HCT116 (cell line): ENCODE results near the gene ADCY10. TPM values are rescaled to one million over a fixed set of nuclear protein-coding genes. Genes with fewer than 3 reads are reported as not detected.

ENCODE experiments used
- ATAC-seq: fragments of 200-7000 bp; cut with Tn5 transposase; 2 replicates; pipeline ENCODE4 v1.9.1; 2020; ENCODE audit warnings: mild to moderate bottlenecking, moderate library complexity
- BruUV-seq: library from RNA; stranded (reverse); fragments of 400-500 nt; replicated peaks from 2 replicates; lab custom pipeline; 2021; lab: Mats Ljungman, UMichigan
- CTCF ChIA-PET: fragments of 300-600 bp; sonication (Branson Sonifier 250); formaldehyde crosslinking; loops from one replicate; lab custom pipeline; 2021; ENCODE audit warnings: antibody characterized with exemption; lab: Charles Lee
- POLR2A ChIA-PET: fragments of 300-600, 350-600 bp; sonication (Branson Sonifier 250); formaldehyde crosslinking; loops from one replicate; lab custom pipeline; 2021; ENCODE audit warnings: antibody characterized with exemption; lab: Charles Lee
- RAD21 ChIA-PET, 2 experiments: fragments of 300-600 bp; sonication (Branson Sonifier 250); formaldehyde crosslinking; loops; one replicate each; lab custom pipeline; 2023; ENCODE audit warnings: low total read pairs in 2 of 2; ENCODE audit not compliant: uncharacterized antibody in 2 of 2, unreplicated experiment in 2 of 2, low non-redundant PET in 1 of 2; lab: Charles Lee
- DNase-seq: peaks from one replicate; pipeline ENCODE4 v3.0.0-alpha.2; 2010; ENCODE audit warnings: low read depth, low spot score
- H2AFZ ChIP-seq: fragments of 200-600 bp; shearing (Covaris generic), sonication (generic); 2 replicates; pipeline ENCODE4 v1.6.1; 2017; ENCODE audit warnings: low read depth, mixed run types, mixed read lengths, antibody characterized with exemption, low read length; ENCODE audit not compliant: poor library complexity, severe bottlenecking
- H3K27ac ChIP-seq: 2 replicates; pipeline ENCODE4 v1.5.1; 2012; ENCODE audit warnings: low read depth, low read length
- H3K27me3 ChIP-seq: fragments of 200-600 bp; sonication (generic); 2 replicates; pipeline ENCODE4 v1.6.1; 2016; ENCODE audit warnings: mixed run types, low read length, mixed read lengths; ENCODE audit not compliant: insufficient read depth
- H3K36me3 ChIP-seq, 2 experiments: fragments of 200-500 bp in 1 of 2; fragments of 200-600 bp in 1 of 2; sonication (Bioruptor generic) in 1 of 2; sonication (generic) in 1 of 2; 2 replicates each; pipeline versions ENCODE4 v1.5.1 to v1.6.1; 2014 to 2016; ENCODE audit warnings: low read length in 2 of 2, inconsistent platforms in 1 of 2, mixed read lengths in 1 of 2, mixed run types in 1 of 2; ENCODE audit not compliant: insufficient read depth in 2 of 2, control insufficient read depth in 1 of 2
- H3K4me1 ChIP-seq, 2 experiments: fragments of 200-600 bp in 1 of 2; sonication (generic) in 1 of 2; 2 replicates each; pipeline versions ENCODE4 v1.5.1 to v1.6.1; 2012 to 2017; ENCODE audit warnings: low read length in 2 of 2, inconsistent platforms in 1 of 2, mild to moderate bottlenecking in 1 of 2, mixed read lengths in 1 of 2, mixed run types in 1 of 2, moderate library complexity in 1 of 2; ENCODE audit not compliant: insufficient read depth in 2 of 2, control insufficient read depth in 1 of 2
- H3K4me2 ChIP-seq: fragments of 200-600 bp; sonication (generic); 2 replicates; pipeline ENCODE4 v1.6.1; 2017; ENCODE audit warnings: mixed run types, low read length, mixed read lengths
- H3K4me3 ChIP-seq, 2 experiments: fragments of 200-600 bp in 1 of 2; sonication (generic) in 1 of 2; replicated peaks in 1 of 2; 2 replicates each; pipeline ENCODE4 v1.5.1; 2011 to 2016; ENCODE audit warnings: low read length in 2 of 2, control low read depth in 1 of 2, low read depth in 1 of 2, mild to moderate bottlenecking in 1 of 2, mixed read lengths in 1 of 2, mixed run types in 1 of 2
- H3K79me2 ChIP-seq: fragments of 200-600 bp; sonication (generic); 2 replicates; pipeline ENCODE4 v1.6.1; 2017; ENCODE audit warnings: mild to moderate bottlenecking, mixed run types, low read length, moderate library complexity, mixed read lengths; ENCODE audit not compliant: insufficient read depth
- H3K9ac ChIP-seq: fragments of 200-600 bp; sonication (generic); 2 replicates; pipeline ENCODE4 v1.6.1; 2016; ENCODE audit warnings: low read length, mixed read lengths
- H3K9me2 ChIP-seq: fragments of 200-600 bp; sonication (generic), shearing (Covaris generic); 2 replicates; pipeline ENCODE4 v1.6.1; 2017; ENCODE audit warnings: mixed run types, mild to moderate bottlenecking, moderate library complexity; ENCODE audit not compliant: insufficient read depth
- H3K9me3 ChIP-seq, 2 experiments: fragments of 200-500 bp in 1 of 2; fragments of 200-600 bp in 1 of 2; sonication (Bioruptor generic) in 1 of 2; sonication (generic) in 1 of 2; 2 replicates each; pipeline ENCODE4 v1.6.1; 2014 to 2017; ENCODE audit warnings: low read length in 2 of 2, mixed read lengths in 2 of 2, inconsistent platforms in 1 of 2, low read depth in 1 of 2, mild to moderate bottlenecking in 1 of 2, mixed run types in 1 of 2, moderate library complexity in 1 of 2; ENCODE audit not compliant: control insufficient read depth in 1 of 2, insufficient read depth in 1 of 2
- H4K20me1 ChIP-seq: fragments of 200-600 bp; sonication (generic), shearing (Covaris generic); 2 replicates; pipeline ENCODE4 v1.6.1; 2017; ENCODE audit warnings: mixed run types, mild to moderate bottlenecking, moderate library complexity; ENCODE audit not compliant: insufficient read depth
- CBX3 ChIP-seq: IDR thresholded peaks from 2 replicates; pipeline ENCODE4 v1.6.1; 2012; ENCODE audit warnings: low read depth
- CEBPB ChIP-seq: IDR thresholded peaks from 2 replicates; pipeline ENCODE4 v1.6.1; 2012; ENCODE audit warnings: low read depth
- EZH2 ChIP-seq: fragments of 200-600 bp; sonication (generic); IDR thresholded peaks from 2 replicates; pipeline ENCODE4 v1.6.1; 2017; ENCODE audit warnings: antibody characterized with exemption, mixed run types
- POLR2A ChIP-seq: IDR thresholded peaks from 2 replicates; pipeline ENCODE4 v1.7.0; 2011; ENCODE audit warnings: borderline replicate concordance; ENCODE audit not compliant: insufficient read depth, insufficient read length; ENCODE audit errors: extremely low read depth
- intact Hi-C: fragments of 100-400 bp; cut with micrococcal nuclease; formaldehyde crosslinking; loops from 2 replicates; pipeline ENCODE4 v1.10.0; 2022
- total RNA-seq: library from RNA; stranded (reverse); gene quantifications from one replicate; pipeline ENCODE4 v1.2.1, GENCODE V29; 2021; ENCODE audit not compliant: unreplicated experiment
- TF ChIP-seq, protein P1 (sequence below): IDR thresholded peaks from 2 replicates; pipeline ENCODE4 v1.6.1; 2012; ENCODE audit warnings: low read depth
- TF ChIP-seq, protein P2 (sequence below): IDR thresholded peaks from 2 replicates; pipeline ENCODE4 v1.6.1; 2011; ENCODE audit warnings: mild to moderate bottlenecking, low read length, moderate library complexity; ENCODE audit not compliant: insufficient replicate concordance; ENCODE audit errors: extremely low read depth
- TF ChIP-seq, protein P3 (sequence below): IDR thresholded peaks from 2 replicates; pipeline ENCODE4 v1.6.1; 2012

Gene ADCY10
- total RNA-seq, 1 experiment from 2014 or later: 0.30 TPM

DNA sequence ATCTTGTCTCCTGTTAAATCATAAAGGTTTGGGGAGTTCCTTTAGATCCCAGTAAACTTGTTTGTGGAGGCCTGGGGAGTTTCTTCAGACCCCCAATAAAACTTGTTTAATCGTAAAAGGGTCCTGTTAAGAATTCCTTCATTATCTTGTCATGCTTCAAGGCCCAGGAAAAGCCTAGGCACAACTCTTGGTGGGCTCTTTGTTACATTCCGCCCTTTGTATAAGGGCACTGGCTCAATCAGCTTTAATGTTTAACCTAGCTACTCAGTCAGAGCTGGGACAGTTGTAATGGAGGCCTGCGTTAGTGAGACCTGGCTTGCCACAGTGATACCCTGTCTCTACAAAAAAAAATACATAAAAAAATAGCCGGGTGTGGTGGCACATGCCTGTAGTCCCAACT lies 115.0 kb downstream of the ADCY10 start (continued):
- TF ChIP-seq, protein P1, sequence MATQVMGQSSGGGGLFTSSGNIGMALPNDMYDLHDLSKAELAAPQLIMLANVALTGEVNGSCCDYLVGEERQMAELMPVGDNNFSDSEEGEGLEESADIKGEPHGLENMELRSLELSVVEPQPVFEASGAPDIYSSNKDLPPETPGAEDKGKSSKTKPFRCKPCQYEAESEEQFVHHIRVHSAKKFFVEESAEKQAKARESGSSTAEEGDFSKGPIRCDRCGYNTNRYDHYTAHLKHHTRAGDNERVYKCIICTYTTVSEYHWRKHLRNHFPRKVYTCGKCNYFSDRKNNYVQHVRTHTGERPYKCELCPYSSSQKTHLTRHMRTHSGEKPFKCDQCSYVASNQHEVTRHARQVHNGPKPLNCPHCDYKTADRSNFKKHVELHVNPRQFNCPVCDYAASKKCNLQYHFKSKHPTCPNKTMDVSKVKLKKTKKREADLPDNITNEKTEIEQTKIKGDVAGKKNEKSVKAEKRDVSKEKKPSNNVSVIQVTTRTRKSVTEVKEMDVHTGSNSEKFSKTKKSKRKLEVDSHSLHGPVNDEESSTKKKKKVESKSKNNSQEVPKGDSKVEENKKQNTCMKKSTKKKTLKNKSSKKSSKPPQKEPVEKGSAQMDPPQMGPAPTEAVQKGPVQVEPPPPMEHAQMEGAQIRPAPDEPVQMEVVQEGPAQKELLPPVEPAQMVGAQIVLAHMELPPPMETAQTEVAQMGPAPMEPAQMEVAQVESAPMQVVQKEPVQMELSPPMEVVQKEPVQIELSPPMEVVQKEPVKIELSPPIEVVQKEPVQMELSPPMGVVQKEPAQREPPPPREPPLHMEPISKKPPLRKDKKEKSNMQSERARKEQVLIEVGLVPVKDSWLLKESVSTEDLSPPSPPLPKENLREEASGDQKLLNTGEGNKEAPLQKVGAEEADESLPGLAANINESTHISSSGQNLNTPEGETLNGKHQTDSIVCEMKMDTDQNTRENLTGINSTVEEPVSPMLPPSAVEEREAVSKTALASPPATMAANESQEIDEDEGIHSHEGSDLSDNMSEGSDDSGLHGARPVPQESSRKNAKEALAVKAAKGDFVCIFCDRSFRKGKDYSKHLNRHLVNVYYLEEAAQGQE: no peak
- TF ChIP-seq, protein P2, sequence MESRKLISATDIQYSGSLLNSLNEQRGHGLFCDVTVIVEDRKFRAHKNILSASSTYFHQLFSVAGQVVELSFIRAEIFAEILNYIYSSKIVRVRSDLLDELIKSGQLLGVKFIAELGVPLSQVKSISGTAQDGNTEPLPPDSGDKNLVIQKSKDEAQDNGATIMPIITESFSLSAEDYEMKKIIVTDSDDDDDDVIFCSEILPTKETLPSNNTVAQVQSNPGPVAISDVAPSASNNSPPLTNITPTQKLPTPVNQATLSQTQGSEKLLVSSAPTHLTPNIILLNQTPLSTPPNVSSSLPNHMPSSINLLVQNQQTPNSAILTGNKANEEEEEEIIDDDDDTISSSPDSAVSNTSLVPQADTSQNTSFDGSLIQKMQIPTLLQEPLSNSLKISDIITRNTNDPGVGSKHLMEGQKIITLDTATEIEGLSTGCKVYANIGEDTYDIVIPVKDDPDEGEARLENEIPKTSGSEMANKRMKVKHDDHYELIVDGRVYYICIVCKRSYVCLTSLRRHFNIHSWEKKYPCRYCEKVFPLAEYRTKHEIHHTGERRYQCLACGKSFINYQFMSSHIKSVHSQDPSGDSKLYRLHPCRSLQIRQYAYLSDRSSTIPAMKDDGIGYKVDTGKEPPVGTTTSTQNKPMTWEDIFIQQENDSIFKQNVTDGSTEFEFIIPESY: no peak
- TF ChIP-seq, protein P3, sequence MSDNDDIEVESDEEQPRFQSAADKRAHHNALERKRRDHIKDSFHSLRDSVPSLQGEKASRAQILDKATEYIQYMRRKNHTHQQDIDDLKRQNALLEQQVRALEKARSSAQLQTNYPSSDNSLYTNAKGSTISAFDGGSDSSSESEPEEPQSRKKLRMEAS: no peak
- no peak for TF ChIP-seq POLR2A
- no peak for TF ChIP-seq EZH2
- TF ChIP-seq, all 23 proteins: peak for 0

DNA sequence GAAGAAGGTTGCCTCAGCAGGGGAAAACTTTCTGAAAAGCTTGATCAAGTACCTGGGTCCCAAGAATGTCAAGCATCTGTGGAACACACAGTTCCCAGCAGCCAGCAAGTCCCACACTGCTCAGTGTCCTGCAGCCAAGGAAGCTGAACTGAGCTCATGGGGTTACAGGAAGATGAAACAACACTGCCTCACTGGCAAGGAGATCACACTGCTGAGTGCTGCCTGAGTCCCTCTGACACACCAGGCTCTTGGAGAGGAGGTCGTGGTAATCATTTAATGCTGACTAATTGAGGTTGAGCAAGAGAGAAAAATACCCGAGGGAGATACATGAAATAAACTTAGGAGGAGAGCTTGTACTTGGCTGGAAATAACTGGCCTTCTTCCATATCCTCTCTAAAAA lies 116.9 kb downstream of the ADCY10 start:
- H3K27ac ChIP-seq: no peak overlapping the region
- no peaks in the 10 kb centered on the region for H4K20me1 ChIP-seq
- intact Hi-C loops: no loop called here
- H3K9ac ChIP-seq: no peak overlapping the region
- H3K4me1 ChIP-seq: peaks cover 0 to 11% of the 10 kb centered on the region in 2 experiments; a peak in 1 of 4 replicates
- H3K9me3 ChIP-seq: no peaks in the 10 kb centered on the region
- TF ChIP-seq CBX3 (no peak), CEBPB (peak; percentile 43)
- TF ChIP-seq, all 23 proteins: peak for 1
- Histone ChIP-seq H2AFZ (no peak overlapping the region), H3K9me2 (no peaks in the 10 kb centered on the region), H3K4me3 (no peak overlapping the region), H3K79me2 (no peaks in the 10 kb centered on the region), H3K4me2 (no peak overlapping the region), H3K27me3 (no peaks in the 10 kb centered on the region), H3K36me3 (no peaks in the 10 kb centered on the region)
- BruUV-seq: no TSS peak
- ATAC-seq (peak; percentile 36; the same call in 1 of the 2 replicates), DNase-seq (no peak)
- ChIA-PET CTCF (no interaction called here), POLR2A (no interaction called here), RAD21 (no interaction called here)
